ENCODE results near the gene DHRS3. TPM values are rescaled to one million over a fixed set of nuclear protein-coding genes. Genes with fewer than 3 reads are reported as not detected.

Gene DHRS3
- total and polyA plus RNA-seq, 2 of the 13 experiments (the other 11 are each of a cell fraction or from before 2014, with no cell fraction given): 48.5 to 90.5 TPM

GRCh38 chr1:12604114-12604874, 13.7 kb downstream of the DHRS3 start (continued):
- peak; percentile 56; the same call in 1 of the 2 replicates for TF ChIP-seq MYPOP (CRISPR knock-in tag; IDR thresholded peaks at IDR 0.05)
- TF ChIP-seq FUBP1 (CRISPR knock-in tag; IDR thresholded peaks at IDR 0.05; ENCODE audit: borderline replicate concordance): no peak
- no peak for TF ChIP-seq ZNF512B (CRISPR knock-in tag; IDR thresholded peaks at IDR 0.05; ENCODE audit: borderline replicate concordance)
- TF ChIP-seq ZNF180 (CRISPR knock-in tag; IDR thresholded peaks at IDR 0.05; ENCODE audit: borderline replicate concordance, low read depth): no peak
- TF ChIP-seq DNMT1 (CRISPR knock-in tag; IDR thresholded peaks at IDR 0.05): no peak
- 0 out of 2 replicates have a peak, but pooled peaks have one; percentile 19 for TF ChIP-seq POLR2G (IDR thresholded peaks at IDR 0.05; ENCODE audit: low read depth, low read length)
- no peak for TF ChIP-seq NR1H2 (CRISPR knock-in tag; IDR thresholded peaks at IDR 0.05; ENCODE audit: borderline replicate concordance, low read depth)
- no peak for TF ChIP-seq SCMH1 (CRISPR knock-in tag; IDR thresholded peaks at IDR 0.05; ENCODE audit: borderline replicate concordance)
- TF ChIP-seq ZNF547 (CRISPR knock-in tag; IDR thresholded peaks at IDR 0.05): no peak
- TF ChIP-seq POLR2AphosphoS5 (IDR thresholded peaks at IDR 0.05; ENCODE audit: low read depth, low read length): no peak; the same call in 1 of the 2 replicates
- no peak for TF ChIP-seq ZNF784 (CRISPR knock-in tag; IDR thresholded peaks at IDR 0.05; ENCODE audit: borderline replicate concordance)
- no peak for TF ChIP-seq ZNF563 (CRISPR knock-in tag; IDR thresholded peaks at IDR 0.05)
- no peak for TF ChIP-seq HMGA1 (CRISPR knock-in tag; conservative IDR thresholded peaks at IDR 0.05)
- TF ChIP-seq ARID4A (CRISPR knock-in tag; IDR thresholded peaks at IDR 0.05; ENCODE audit: borderline replicate concordance): peak; percentile 64; the same call in 1 of the 2 replicates
- TF ChIP-seq ZNF772 (CRISPR knock-in tag; IDR thresholded peaks at IDR 0.05): peak; percentile 51; the same call in 1 of the 2 replicates
- no peak for TF ChIP-seq SALL2 (CRISPR knock-in tag; IDR thresholded peaks at IDR 0.05)
- TF ChIP-seq ZNF776 (CRISPR knock-in tag; IDR thresholded peaks at IDR 0.05): 0 out of 2 replicates have a peak, but pooled peaks have one; percentile 45
